Measurements from ENCODE around the gene TDRD9.
A peak's percentile ranks its signal among the peaks of the same experiment; 100 is the strongest.
"Not testable (repeated sequence)": the region's sequence is repeated elsewhere in the genome, so short reads cannot be mapped to it uniquely, and the experiment has no call there.

Gene TDRD9

GRCh38 chr14:103980623-103981238 is 52.5 kb downstream of the TDRD9 start:
- not testable (repeated sequence) for H4K8ac ChIP-seq (ENCODE audit: low read depth, low read length); H2AK5ac ChIP-seq (ENCODE audit: low read length); H2BK120ac ChIP-seq (ENCODE audit: insufficient read depth, low read length, poor library complexity); H3K27me3 ChIP-seq (ENCODE audit: insufficient read depth, low read length); H2BK12ac ChIP-seq (ENCODE audit: low read length); H3K14ac ChIP-seq (ENCODE audit: low read length); H3K79me2 ChIP-seq (ENCODE audit: control insufficient read depth, insufficient read depth, low read length, poor library complexity); H4K12ac ChIP-seq (ENCODE audit: low read depth, low read length); H3K4me1 ChIP-seq (ENCODE audit: control insufficient read depth in 1 of 2, insufficient read depth in 2 of 2, low read length in 2 of 2); H3K27ac ChIP-seq (ENCODE audit: low read depth, low read length); H3K4me2 ChIP-seq (ENCODE audit: low read length); H3K23ac ChIP-seq (ENCODE audit: low read length); H3K79me1 ChIP-seq (ENCODE audit: low read length); H3K36me3 ChIP-seq (ENCODE audit: control insufficient read depth in 1 of 2, insufficient read depth in 2 of 2, low read length in 2 of 2); H3K9ac ChIP-seq (ENCODE audit: low read length); H2AFZ ChIP-seq (ENCODE audit: insufficient read depth, low read length, poor library complexity); H3K4me3 ChIP-seq (ENCODE audit: low read depth, low read length); H3K4ac ChIP-seq (ENCODE audit: low read depth, low read length); H2BK5ac ChIP-seq (ENCODE audit: low read depth, low read length, poor library complexity); H4K91ac ChIP-seq (ENCODE audit: low read depth, low read length); H3K9me3 ChIP-seq (ENCODE audit: insufficient read depth, low read depth, low read length); H3K18ac ChIP-seq (ENCODE audit: low read length)
- no CpG with 5 or more reads among the region's 14 CpGs for WGBS (ENCODE audit: extremely low coverage, insufficient coverage, insufficient read length)
- peak; percentile 8 to 41 for DNase-seq

GRCh38 chr14:103984196-103984595 is 55.9 kb downstream of the TDRD9 start:
- no peak overlapping the region for H3K18ac ChIP-seq (ENCODE audit: low read length)
- no peak overlapping the region for H3K4me2 ChIP-seq (ENCODE audit: low read length)
- no peak overlapping the region for H3K9ac ChIP-seq (ENCODE audit: low read length)
- H3K79me2 ChIP-seq (ENCODE audit: control insufficient read depth, insufficient read depth, low read length, poor library complexity) = no peaks in the 10 kb centered on the region
- H3K27ac ChIP-seq (ENCODE audit: low read depth, low read length) = no peak overlapping the region
- H3K4me1 ChIP-seq (ENCODE audit: control insufficient read depth in 1 of 2, insufficient read depth in 2 of 2, low read length in 2 of 2) = no peaks in the 10 kb centered on the region
- no peak overlapping the region for H3K4ac ChIP-seq (ENCODE audit: low read depth, low read length)
- no peak overlapping the region for H2BK12ac ChIP-seq (ENCODE audit: low read length)
- no peaks in the 10 kb centered on the region for H3K36me3 ChIP-seq (ENCODE audit: control insufficient read depth in 1 of 2, insufficient read depth in 2 of 2, low read length in 2 of 2)
- no peaks in the 10 kb centered on the region for H3K79me1 ChIP-seq (ENCODE audit: low read length)
- H3K9me3 ChIP-seq (ENCODE audit: insufficient read depth, low read depth, low read length) = peaks cover 9% of the 10 kb centered on the region
- no peak overlapping the region for H3K14ac ChIP-seq (ENCODE audit: low read length)
- no peak overlapping the region for H4K91ac ChIP-seq (ENCODE audit: low read depth, low read length)
- H3K4me3 ChIP-seq (ENCODE audit: low read depth, low read length) = no peak overlapping the region
- no peak for DNase-seq
- no peak overlapping the region for H4K12ac ChIP-seq (ENCODE audit: low read depth, low read length)
- no peaks in the 10 kb centered on the region for H3K27me3 ChIP-seq (ENCODE audit: insufficient read depth, low read length)
- no peak overlapping the region for H2AK5ac ChIP-seq (ENCODE audit: low read length)
- no peak overlapping the region for H4K8ac ChIP-seq (ENCODE audit: low read depth, low read length)
- H3K23ac ChIP-seq (ENCODE audit: low read length) = no peak overlapping the region
- WGBS (ENCODE audit: extremely low coverage, insufficient coverage, insufficient read length) = no CpG with 5 or more reads among the region's 5 CpGs
- no peak overlapping the region for H2AFZ ChIP-seq (ENCODE audit: insufficient read depth, low read length, poor library complexity)
- no peak overlapping the region for H2BK120ac ChIP-seq (ENCODE audit: insufficient read depth, low read length, poor library complexity)
- no peak overlapping the region for H2BK5ac ChIP-seq (ENCODE audit: low read depth, low read length, poor library complexity)

- WGBS (ENCODE audit: extremely low coverage, insufficient coverage, insufficient read length) = no CpG with 5 or more reads among the region's 1 CpG
These were observed 60.8 kb downstream of the TDRD9 start for GRCh38 chr14:103989034-103989433.

GRCh38 chr14:103989964-103990363 is 61.7 kb downstream of the TDRD9 start:
- no peak overlapping the region for H3K4me2 ChIP-seq (ENCODE audit: low read length)
- H3K4me1 ChIP-seq (ENCODE audit: control insufficient read depth in 1 of 2, insufficient read depth in 2 of 2, low read length in 2 of 2) = no peaks in the 10 kb centered on the region
- H3K18ac ChIP-seq (ENCODE audit: low read length) = no peak overlapping the region
- H4K8ac ChIP-seq (ENCODE audit: low read depth, low read length) = no peak overlapping the region
- no peaks in the 10 kb centered on the region for H3K27me3 ChIP-seq (ENCODE audit: insufficient read depth, low read length)
- H3K9me3 ChIP-seq (ENCODE audit: insufficient read depth, low read depth, low read length) = peaks cover 8% of the 10 kb centered on the region
- no peak overlapping the region for H3K9ac ChIP-seq (ENCODE audit: low read length)
- no peak overlapping the region for H3K27ac ChIP-seq (ENCODE audit: low read depth, low read length)
- no peaks in the 10 kb centered on the region for H3K79me2 ChIP-seq (ENCODE audit: control insufficient read depth, insufficient read depth, low read length, poor library complexity)
- no peak overlapping the region for H4K12ac ChIP-seq (ENCODE audit: low read depth, low read length)
- H2BK12ac ChIP-seq (ENCODE audit: low read length) = no peak overlapping the region
- H2AK5ac ChIP-seq (ENCODE audit: low read length) = no peak overlapping the region
- H3K4me3 ChIP-seq (ENCODE audit: low read depth, low read length) = no peak overlapping the region
- no CpG with 5 or more reads among the region's 4 CpGs for WGBS (ENCODE audit: extremely low coverage, insufficient coverage, insufficient read length)
- no peak overlapping the region for H2BK5ac ChIP-seq (ENCODE audit: low read depth, low read length, poor library complexity)
- H4K91ac ChIP-seq (ENCODE audit: low read depth, low read length) = no peak overlapping the region
- H3K23ac ChIP-seq (ENCODE audit: low read length) = no peak overlapping the region
- H2AFZ ChIP-seq (ENCODE audit: insufficient read depth, low read length, poor library complexity) = no peak overlapping the region
- H3K4ac ChIP-seq (ENCODE audit: low read depth, low read length) = no peak overlapping the region
- H3K14ac ChIP-seq (ENCODE audit: low read length) = no peak overlapping the region
- H3K79me1 ChIP-seq (ENCODE audit: low read length) = no peaks in the 10 kb centered on the region
- DNase-seq = no peak
- no peaks in the 10 kb centered on the region for H3K36me3 ChIP-seq (ENCODE audit: control insufficient read depth in 1 of 2, insufficient read depth in 2 of 2, low read length in 2 of 2)
- no peak overlapping the region for H2BK120ac ChIP-seq (ENCODE audit: insufficient read depth, low read length, poor library complexity)

More at GRCh38 chr14:103989034-103989433, 60.8 kb downstream of the TDRD9 start:
- no peaks in the 10 kb centered on the region for H3K79me2 ChIP-seq (ENCODE audit: control insufficient read depth, insufficient read depth, low read length, poor library complexity)
- no peak overlapping the region for H3K4me3 ChIP-seq (ENCODE audit: low read depth, low read length)
- no peak overlapping the region for H3K14ac ChIP-seq (ENCODE audit: low read length)
- H2BK12ac ChIP-seq (ENCODE audit: low read length) = no peak overlapping the region
- H2BK5ac ChIP-seq (ENCODE audit: low read depth, low read length, poor library complexity) = no peak overlapping the region
- H2AK5ac ChIP-seq (ENCODE audit: low read length) = no peak overlapping the region
- H3K79me1 ChIP-seq (ENCODE audit: low read length) = no peaks in the 10 kb centered on the region
- no peaks in the 10 kb centered on the region for H3K36me3 ChIP-seq (ENCODE audit: control insufficient read depth in 1 of 2, insufficient read depth in 2 of 2, low read length in 2 of 2)
- peaks cover 15% of the 10 kb centered on the region for H3K9me3 ChIP-seq (ENCODE audit: insufficient read depth, low read depth, low read length)
- no peak for DNase-seq
- no peak overlapping the region for H3K4me2 ChIP-seq (ENCODE audit: low read length)
- H3K27me3 ChIP-seq (ENCODE audit: insufficient read depth, low read length) = no peaks in the 10 kb centered on the region
- no peak overlapping the region for H3K23ac ChIP-seq (ENCODE audit: low read length)
- H2BK120ac ChIP-seq (ENCODE audit: insufficient read depth, low read length, poor library complexity) = no peak overlapping the region
- H3K27ac ChIP-seq (ENCODE audit: low read depth, low read length) = no peak overlapping the region
- H3K9ac ChIP-seq (ENCODE audit: low read length) = no peak overlapping the region
- no peak overlapping the region for H3K18ac ChIP-seq (ENCODE audit: low read length)
- no peak overlapping the region for H3K4ac ChIP-seq (ENCODE audit: low read depth, low read length)
- no peak overlapping the region for H4K8ac ChIP-seq (ENCODE audit: low read depth, low read length)
- H4K91ac ChIP-seq (ENCODE audit: low read depth, low read length) = no peak overlapping the region
- H3K4me1 ChIP-seq (ENCODE audit: control insufficient read depth in 1 of 2, insufficient read depth in 2 of 2, low read length in 2 of 2) = no peaks in the 10 kb centered on the region
- H4K12ac ChIP-seq (ENCODE audit: low read depth, low read length) = no peak overlapping the region
- H2AFZ ChIP-seq (ENCODE audit: insufficient read depth, low read length, poor library complexity) = no peak overlapping the region

All from trophoblast cell (in vitro differentiated cells and primary cell).